ENCODE results near the gene LRP1B.

The LRP1B gene

GRCh38 chr2:140247451-140248195 lies 1883.2 kb downstream of the LRP1B start:
- no peak for TF ChIP-seq GATA3 (IDR thresholded peaks at IDR 0.05; ENCODE audit: low read depth, low read length)
- TF ChIP-seq GATA2 (IDR thresholded peaks at IDR 0.05; ENCODE audit: low read depth, low read length), result no peak

- TF ChIP-seq GATA3 (IDR thresholded peaks at IDR 0.05; ENCODE audit: low read depth, low read length), result no peak
These were observed 1883.9 kb downstream of the LRP1B start for GRCh38 chr2:140246957-140247356.

- TF ChIP-seq GATA3 (IDR thresholded peaks at IDR 0.05; ENCODE audit: low read depth, low read length) (no peak), GATA2 (IDR thresholded peaks at IDR 0.05; ENCODE audit: low read depth, low read length) (no peak)
These were observed 1884.8 kb downstream of the LRP1B start for GRCh38 chr2:140246058-140246457.

- no peak for TF ChIP-seq GATA3 (IDR thresholded peaks at IDR 0.05; ENCODE audit: low read depth, low read length)
- no peak for TF ChIP-seq GATA2 (IDR thresholded peaks at IDR 0.05; ENCODE audit: low read depth, low read length)
These were observed 1887.9 kb downstream of the LRP1B start for GRCh38 chr2:140242889-140243288.

GRCh38 chr2:140234116-140234515 lies 1896.7 kb downstream of the LRP1B start:
- TF ChIP-seq GATA3 (IDR thresholded peaks at IDR 0.05; ENCODE audit: low read depth, low read length), result no peak
- TF ChIP-seq GATA2 (IDR thresholded peaks at IDR 0.05; ENCODE audit: low read depth, low read length), result no peak

GRCh38 chr2:140210963-140211362 lies 1919.9 kb downstream of the LRP1B start:
- no peak for TF ChIP-seq GATA3 (IDR thresholded peaks at IDR 0.05; ENCODE audit: low read depth, low read length)
- no peak for TF ChIP-seq GATA2 (IDR thresholded peaks at IDR 0.05; ENCODE audit: low read depth, low read length)

- TF ChIP-seq GATA3 (IDR thresholded peaks at IDR 0.05; ENCODE audit: low read depth, low read length) (no peak), GATA2 (IDR thresholded peaks at IDR 0.05; ENCODE audit: low read depth, low read length) (no peak)
These were observed 1925.7 kb downstream of the LRP1B start for GRCh38 chr2:140205093-140205492.

- TF ChIP-seq GATA3 (IDR thresholded peaks at IDR 0.05; ENCODE audit: low read depth, low read length), result no peak
- no peak for TF ChIP-seq GATA2 (IDR thresholded peaks at IDR 0.05; ENCODE audit: low read depth, low read length)
These were observed 1927.5 kb downstream of the LRP1B start for GRCh38 chr2:140203347-140203746.

GRCh38 chr2:140201572-140201971 lies 1929.2 kb downstream of the LRP1B start:
- TF ChIP-seq GATA3 (IDR thresholded peaks at IDR 0.05; ENCODE audit: low read depth, low read length) (no peak), GATA2 (IDR thresholded peaks at IDR 0.05; ENCODE audit: low read depth, low read length) (no peak)

- TF ChIP-seq GATA2 (IDR thresholded peaks at IDR 0.05; ENCODE audit: low read depth, low read length), result no peak
- TF ChIP-seq GATA3 (IDR thresholded peaks at IDR 0.05; ENCODE audit: low read depth, low read length), result no peak
These were observed 1930.1 kb downstream of the LRP1B start for GRCh38 chr2:140200764-140201163.

- TF ChIP-seq GATA2 (IDR thresholded peaks at IDR 0.05; ENCODE audit: low read depth, low read length), result no peak
These were observed 1930.5 kb downstream of the LRP1B start for GRCh38 chr2:140200307-140200706.

GRCh38 chr2:140199312-140199711 lies 1931.5 kb downstream of the LRP1B start:
- TF ChIP-seq GATA3 (IDR thresholded peaks at IDR 0.05; ENCODE audit: low read depth, low read length), result no peak
- TF ChIP-seq GATA2 (IDR thresholded peaks at IDR 0.05; ENCODE audit: low read depth, low read length), result no peak

- TF ChIP-seq GATA3 (IDR thresholded peaks at IDR 0.05; ENCODE audit: low read depth, low read length) (no peak), GATA2 (IDR thresholded peaks at IDR 0.05; ENCODE audit: low read depth, low read length) (no peak)
These were observed 1943.7 kb downstream of the LRP1B start for GRCh38 chr2:140187086-140187485.

GRCh38 chr2:140186313-140186712 lies 1944.5 kb downstream of the LRP1B start:
- TF ChIP-seq GATA3 (IDR thresholded peaks at IDR 0.05; ENCODE audit: low read depth, low read length) (no peak), GATA2 (IDR thresholded peaks at IDR 0.05; ENCODE audit: low read depth, low read length) (no peak)

GRCh38 chr2:140185076-140185475 lies 1945.7 kb downstream of the LRP1B start:
- TF ChIP-seq GATA3 (IDR thresholded peaks at IDR 0.05; ENCODE audit: low read depth, low read length) (no peak), GATA2 (IDR thresholded peaks at IDR 0.05; ENCODE audit: low read depth, low read length) (no peak)
